Measurements from ENCODE around the gene DCP2.

- TF ChIP-seq CTCF (IDR thresholded peaks at IDR 0.05; ENCODE audit: low read depth, low read length) = no peak
- TF ChIP-seq POLR2A (IDR thresholded peaks at IDR 0.05; ENCODE audit: extremely low read depth, insufficient read length) = no peak
- no peak for TF ChIP-seq MAX (IDR thresholded peaks at IDR 0.05; ENCODE audit: low read depth, low read length)
- no peak for TF ChIP-seq MYC (IDR thresholded peaks at IDR 0.05; ENCODE audit: low read depth, low read length)
Observed at GRCh38 chr5:113067635-113068344, 91.2 kb downstream of the DCP2 start.
